Trophoblast cell (in vitro differentiated cells and primary cell): Measurements from ENCODE around the gene CTNNA3.

Experiments
- DNase-seq, 2 donors: peaks; one replicate each; pipeline ENCODE4 v3.0.0-alpha.2; 2016
- H2AFZ ChIP-seq: 2 replicates; pipeline ENCODE4 v1.6.1; 2013; ENCODE audit warnings: low read length, moderate library complexity, mild to moderate bottlenecking; ENCODE audit not compliant: insufficient read depth, poor library complexity
- H2AK5ac ChIP-seq: 2 replicates; pipeline ENCODE4 v1.6.1; 2013; ENCODE audit warnings: mild to moderate bottlenecking, low read length
- H2BK120ac ChIP-seq: 2 replicates; pipeline ENCODE4 v1.6.1; 2013; ENCODE audit warnings: low read length, mild to moderate bottlenecking, moderate library complexity; ENCODE audit not compliant: insufficient read depth, poor library complexity
- H2BK12ac ChIP-seq: 2 replicates; pipeline ENCODE4 v1.6.1; 2013; ENCODE audit warnings: mild to moderate bottlenecking, low read length, moderate library complexity
- H2BK5ac ChIP-seq: 2 replicates; pipeline ENCODE4 v1.6.1; 2013; ENCODE audit warnings: low read length, low read depth, moderate library complexity, mild to moderate bottlenecking; ENCODE audit not compliant: poor library complexity
- H3K14ac ChIP-seq: 2 replicates; pipeline ENCODE4 v1.6.1; 2013; ENCODE audit warnings: mild to moderate bottlenecking, low read length
- H3K18ac ChIP-seq: 2 replicates; pipeline ENCODE4 v1.6.1; 2013; ENCODE audit warnings: mild to moderate bottlenecking, low read length
- H3K23ac ChIP-seq: 2 replicates; pipeline ENCODE4 v1.6.1; 2013; ENCODE audit warnings: low read length
- H3K27ac ChIP-seq: 2 replicates; pipeline ENCODE4 v1.5.1; 2013; ENCODE audit warnings: low read depth, mild to moderate bottlenecking, inconsistent platforms, low read length, moderate library complexity
- H3K27me3 ChIP-seq: 2 replicates; pipeline ENCODE4 v1.6.1; 2013; ENCODE audit warnings: inconsistent platforms, mild to moderate bottlenecking, low read length, moderate library complexity; ENCODE audit not compliant: insufficient read depth
- H3K36me3 ChIP-seq, 2 experiments: 1 replicate in 1 of 2; 2 replicates in 1 of 2; pipeline ENCODE4 v1.6.1; 2013; ENCODE audit warnings: low read length in 2 of 2, mild to moderate bottlenecking in 2 of 2, moderate library complexity in 1 of 2; ENCODE audit not compliant: insufficient read depth in 2 of 2, control insufficient read depth in 1 of 2
- H3K4ac ChIP-seq: 2 replicates; pipeline ENCODE4 v1.6.1; 2013; ENCODE audit warnings: low read depth, mild to moderate bottlenecking, low read length, moderate library complexity
- H3K4me1 ChIP-seq, 2 experiments: 1 replicate in 1 of 2; 2 replicates in 1 of 2; pipeline ENCODE4 v1.6.1; 2013; ENCODE audit warnings: low read length in 2 of 2, mild to moderate bottlenecking in 2 of 2, moderate library complexity in 1 of 2; ENCODE audit not compliant: insufficient read depth in 2 of 2, control insufficient read depth in 1 of 2
- H3K4me2 ChIP-seq: 2 replicates; pipeline ENCODE4 v1.6.1; 2013; ENCODE audit warnings: inconsistent platforms, mild to moderate bottlenecking, low read length, moderate library complexity
- H3K4me3 ChIP-seq: 2 replicates; pipeline ENCODE4 v1.5.1; 2013; ENCODE audit warnings: mild to moderate bottlenecking, low read depth, low read length, inconsistent platforms
- H3K79me1 ChIP-seq: one replicate; pipeline ENCODE4 v1.6.1; 2013; ENCODE audit warnings: low read length
- H3K79me2 ChIP-seq: 2 replicates; pipeline ENCODE4 v1.6.1; 2013; ENCODE audit warnings: low read length, mild to moderate bottlenecking; ENCODE audit not compliant: control insufficient read depth, insufficient read depth, poor library complexity
- H3K9ac ChIP-seq: 2 replicates; pipeline ENCODE4 v1.6.1; 2013; ENCODE audit warnings: mild to moderate bottlenecking, low read length
- H3K9me3 ChIP-seq: 2 replicates; pipeline ENCODE4 v1.6.1; 2013; ENCODE audit warnings: low read depth, mild to moderate bottlenecking, control low read depth, inconsistent platforms, low read length; ENCODE audit not compliant: insufficient read depth
- H4K12ac ChIP-seq: 2 replicates; pipeline ENCODE4 v1.6.1; 2013; ENCODE audit warnings: low read depth, mild to moderate bottlenecking, low read length, moderate library complexity
- H4K8ac ChIP-seq: 2 replicates; pipeline ENCODE4 v1.6.1; 2013; ENCODE audit warnings: low read depth, mild to moderate bottlenecking, low read length, moderate library complexity
- H4K91ac ChIP-seq: one replicate; pipeline ENCODE4 v1.6.1; 2013; ENCODE audit warnings: low read depth, mild to moderate bottlenecking, low read length, moderate library complexity
- WGBS: extraction: QIAGEN DNeasy Blood & Tissue Kit; methylation state at CpG from one replicate; pipeline ENCODE4 v1.1.7; 2013; ENCODE audit warnings: missing lambda C conversion rate; ENCODE audit not compliant: insufficient read length, insufficient coverage; ENCODE audit errors: extremely low coverage; 5-methylcytosine and 5-hydroxymethylcytosine counted together

The CTNNA3 gene

GRCh38 chr10:66917104-66917503 is 778.9 kb downstream of the CTNNA3 start:
- Histone ChIP-seq H3K4me3 (no peak overlapping the region), H3K14ac (no peak overlapping the region), H2AK5ac (no peak overlapping the region), H4K91ac (no peak overlapping the region), H3K9me3 (no peaks in the 10 kb centered on the region), H2BK120ac (no peak overlapping the region), H3K18ac (no peak overlapping the region), H4K12ac (no peak overlapping the region), H3K9ac (no peak overlapping the region), H2BK5ac (no peak overlapping the region), H2AFZ (no peak overlapping the region), H3K27me3 (no peaks in the 10 kb centered on the region), H3K4ac (no peak overlapping the region), H3K79me1 (no peaks in the 10 kb centered on the region), H3K23ac (no peak overlapping the region), H4K8ac (no peak overlapping the region), H3K4me2 (no peak overlapping the region), H3K36me3 (no peaks in the 10 kb centered on the region), H3K79me2 (no peaks in the 10 kb centered on the region), H3K4me1 (no peaks in the 10 kb centered on the region), H3K27ac (no peak overlapping the region), H2BK12ac (no peak overlapping the region)
- DNase-seq: no peak
- no CpG with 5 or more reads among the region's 3 CpGs for WGBS

GRCh38 chr10:66916030-66916429 is 780.0 kb downstream of the CTNNA3 start:
- H3K4ac ChIP-seq: no peak overlapping the region
- H3K27ac ChIP-seq: no peak overlapping the region
- no peak overlapping the region for H3K14ac ChIP-seq
- no CpG with 5 or more reads among the region's 2 CpGs for WGBS
- H2AK5ac ChIP-seq: no peak overlapping the region
- DNase-seq: no peak
- no peak overlapping the region for H3K4me2 ChIP-seq
- no peaks in the 10 kb centered on the region for H3K79me1 ChIP-seq
- no peak overlapping the region for H4K12ac ChIP-seq
- no peak overlapping the region for H3K9ac ChIP-seq
- H3K36me3 ChIP-seq: no peaks in the 10 kb centered on the region
- no peaks in the 10 kb centered on the region for H3K4me1 ChIP-seq
- no peaks in the 10 kb centered on the region for H3K79me2 ChIP-seq
- no peak overlapping the region for H4K91ac ChIP-seq
- H2BK12ac ChIP-seq: no peak overlapping the region
- no peaks in the 10 kb centered on the region for H3K9me3 ChIP-seq
- H2BK120ac ChIP-seq: no peak overlapping the region
- no peaks in the 10 kb centered on the region for H3K27me3 ChIP-seq
- no peak overlapping the region for H2BK5ac ChIP-seq
- H3K4me3 ChIP-seq: no peak overlapping the region
- no peak overlapping the region for H2AFZ ChIP-seq
- no peak overlapping the region for H3K23ac ChIP-seq
- no peak overlapping the region for H3K18ac ChIP-seq
- no peak overlapping the region for H4K8ac ChIP-seq

DNA sequence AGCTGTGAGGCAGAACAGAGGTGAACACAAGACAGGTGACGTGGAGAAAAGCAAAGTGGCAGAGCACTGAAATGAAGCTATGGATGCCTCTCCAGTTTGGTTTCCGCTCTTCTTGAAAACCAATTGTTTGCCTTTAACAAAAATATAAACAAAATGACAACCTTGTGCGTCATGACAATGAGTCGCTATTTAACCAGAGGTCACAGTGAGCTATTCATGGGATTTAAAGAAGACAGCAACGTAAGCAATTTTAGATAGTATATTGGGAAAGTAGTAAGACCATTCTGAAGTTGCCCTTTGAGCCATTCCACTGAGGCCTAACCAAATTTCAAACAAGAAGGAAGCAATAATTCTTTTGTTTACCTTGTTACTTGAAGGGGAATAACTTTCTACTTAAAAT is 785.3 kb downstream of the CTNNA3 start:
- H4K12ac ChIP-seq: no peak overlapping the region
- H3K36me3 ChIP-seq: no peaks in the 10 kb centered on the region
- H3K14ac ChIP-seq: no peak overlapping the region
- no peak overlapping the region for H3K27ac ChIP-seq
- H3K9ac ChIP-seq: no peak overlapping the region
- no peak overlapping the region for H4K91ac ChIP-seq
- H3K4me3 ChIP-seq: no peak overlapping the region
- no peaks in the 10 kb centered on the region for H3K9me3 ChIP-seq
- no peak overlapping the region for H3K23ac ChIP-seq
- H2BK5ac ChIP-seq: no peak overlapping the region
- H4K8ac ChIP-seq: no peak overlapping the region
- no peaks in the 10 kb centered on the region for H3K4me1 ChIP-seq
- no CpG with 5 or more reads among the region's 5 CpGs for WGBS
- no peak overlapping the region for H3K18ac ChIP-seq
- no peaks in the 10 kb centered on the region for H3K79me2 ChIP-seq
- H3K79me1 ChIP-seq: no peaks in the 10 kb centered on the region
- no peak for DNase-seq
- no peaks in the 10 kb centered on the region for H3K27me3 ChIP-seq
- H2BK120ac ChIP-seq: no peak overlapping the region
- H2BK12ac ChIP-seq: no peak overlapping the region
- no peak overlapping the region for H2AFZ ChIP-seq
- no peak overlapping the region for H3K4ac ChIP-seq
- no peak overlapping the region for H3K4me2 ChIP-seq
- H2AK5ac ChIP-seq: no peak overlapping the region

DNA sequence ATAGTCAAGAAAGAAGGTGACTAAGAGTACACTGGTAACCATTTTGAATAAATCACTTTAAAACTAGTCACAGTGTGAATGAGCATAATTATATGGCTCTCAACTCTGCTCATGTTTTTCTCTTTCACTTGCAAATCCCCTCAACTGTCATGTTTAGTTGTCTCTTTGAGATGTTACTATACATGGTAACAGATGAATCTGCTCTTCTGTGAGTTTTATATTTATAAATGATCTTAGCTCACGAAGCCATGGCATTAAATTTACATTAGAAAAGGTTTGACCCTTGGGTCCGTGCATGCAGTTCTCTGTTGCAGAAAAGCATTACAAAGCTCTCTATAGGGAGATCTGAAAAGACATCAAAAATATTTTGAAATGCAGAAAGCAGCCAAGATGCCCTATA is 803.1 kb downstream of the CTNNA3 start:
- H3K4me3 ChIP-seq: no peak overlapping the region
- H2BK12ac ChIP-seq: no peak overlapping the region
- no peak overlapping the region for H3K4ac ChIP-seq
- no peak overlapping the region for H3K23ac ChIP-seq
- no peak overlapping the region for H3K14ac ChIP-seq
- no peaks in the 10 kb centered on the region for H3K9me3 ChIP-seq
- no peak overlapping the region for H4K91ac ChIP-seq
- H2BK5ac ChIP-seq: no peak overlapping the region
- no peak overlapping the region for H2BK120ac ChIP-seq
- H3K27me3 ChIP-seq: no peaks in the 10 kb centered on the region
- no peak overlapping the region for H3K18ac ChIP-seq
- no CpG with 5 or more reads among the region's 2 CpGs for WGBS
- H2AK5ac ChIP-seq: no peak overlapping the region
- no peak overlapping the region for H3K27ac ChIP-seq
- no peaks in the 10 kb centered on the region for H3K79me2 ChIP-seq
- no peak overlapping the region for H4K8ac ChIP-seq
- no peaks in the 10 kb centered on the region for H3K4me1 ChIP-seq
- no peak overlapping the region for H3K9ac ChIP-seq
- H3K4me2 ChIP-seq: no peak overlapping the region
- no peak overlapping the region for H2AFZ ChIP-seq
- no peaks in the 10 kb centered on the region for H3K79me1 ChIP-seq
- no peaks in the 10 kb centered on the region for H3K36me3 ChIP-seq
- no peak overlapping the region for H4K12ac ChIP-seq
- no peak for DNase-seq
